Osteoblast (primary cell): Measurements from ENCODE around the gene DHODH. TPM values are rescaled to one million over a fixed set of nuclear protein-coding genes. Genes with fewer than 3 reads are reported as not detected.

Experiments used
- DNase-seq: peaks from one replicate; pipeline ENCODE4 v3.0.0; 2011; ENCODE audit warnings: low spot score, mixed read lengths; ENCODE audit not compliant: insufficient read length; ENCODE audit errors: missing footprints
- H2AFZ ChIP-seq: 2 replicates; pipeline ENCODE4 v1.6.0; 2011; ENCODE audit warnings: mild to moderate bottlenecking, low read length
- H3K27ac ChIP-seq: 2 replicates; pipeline ENCODE4 v1.5.1; 2011; ENCODE audit warnings: mild to moderate bottlenecking, low read depth, low read length, moderate library complexity
- H3K27me3 ChIP-seq: 2 replicates; pipeline ENCODE4 v1.6.0; 2012; ENCODE audit warnings: mild to moderate bottlenecking, control low read depth, inconsistent platforms, low read length, moderate library complexity; ENCODE audit not compliant: insufficient read depth
- H3K36me3 ChIP-seq: 2 replicates; pipeline ENCODE4 v1.5.1; 2011; ENCODE audit warnings: mild to moderate bottlenecking, low read length, control low read depth, moderate library complexity; ENCODE audit not compliant: insufficient read depth
- H3K4me1 ChIP-seq: 2 replicates; pipeline ENCODE4 v1.5.1; 2011; ENCODE audit warnings: mild to moderate bottlenecking, low read length, control low read depth, moderate library complexity; ENCODE audit not compliant: insufficient read depth
- H3K4me2 ChIP-seq: 2 replicates; pipeline ENCODE4 v1.6.0; 2011; ENCODE audit warnings: mild to moderate bottlenecking, low read length; ENCODE audit not compliant: insufficient read depth
- H3K4me3 ChIP-seq: fragments of 200-600 bp; sonication (generic); 3 replicates; pipeline ENCODE4 v1.5.1; 2012; ENCODE audit warnings: mild to moderate bottlenecking, low read length, inconsistent platforms; ENCODE audit not compliant: insufficient read depth
- H3K79me2 ChIP-seq: 2 replicates; pipeline ENCODE4 v1.6.0; 2012; ENCODE audit warnings: mild to moderate bottlenecking, low read length, control low read depth, inconsistent platforms; ENCODE audit not compliant: insufficient read depth
- H3K9me3 ChIP-seq: 2 replicates; pipeline ENCODE4 v1.5.1; 2011; ENCODE audit warnings: low read depth, low read length, control low read depth
- H4K20me1 ChIP-seq: 2 replicates; pipeline ENCODE4 v1.6.0; 2012; ENCODE audit warnings: mild to moderate bottlenecking, low read length, control low read depth; ENCODE audit not compliant: insufficient read depth
- CTCF ChIP-seq: IDR thresholded peaks from 2 replicates; pipeline ENCODE4 v1.5.1; 2011; ENCODE audit warnings: mild to moderate bottlenecking, low read depth, low read length, moderate library complexity; ENCODE audit errors: extremely low read depth
- total RNA-seq: library from RNA; depleted of rRNA; stranded (reverse); fragments of >200 nt; gene quantifications from 2 replicates; pipeline ENCODE4 v1.2.3, GENCODE V29; 2012

Gene DHODH
- total RNA-seq, 1 donor, result 4.7 TPM

- Histone ChIP-seq H2AFZ (no peak overlapping the region), H4K20me1 (no peaks in the 10 kb centered on the region), H3K4me3 (no peak overlapping the region), H3K4me2 (no peak overlapping the region), H3K27me3 (no peaks in the 10 kb centered on the region), H3K4me1 (no peaks in the 10 kb centered on the region), H3K79me2 (no peaks in the 10 kb centered on the region), H3K27ac (no peak overlapping the region), H3K9me3 (no peaks in the 10 kb centered on the region), H3K36me3 (no peaks in the 10 kb centered on the region)
- TF ChIP-seq CTCF, result no peak
- DNase-seq, result no peak
Measured at GRCh38 chr16:71972356-71972755, 36.2 kb upstream of the DHODH start.

- no peak for TF ChIP-seq CTCF
- no peak overlapping the region for H3K27ac ChIP-seq
- H2AFZ ChIP-seq, result peak overlapping the region; percentile 19
Measured at GRCh38 chr16:71973001-71973400, 35.5 kb upstream of the DHODH start.

GRCh38 chr16:71974068-71974818 lies 34.3 kb upstream of the DHODH start:
- Histone ChIP-seq H3K27ac (no peak overlapping the region), H3K36me3 (no peaks in the 10 kb centered on the region), H3K79me2 (no peaks in the 10 kb centered on the region), H4K20me1 (no peaks in the 10 kb centered on the region), H3K27me3 (no peaks in the 10 kb centered on the region), H2AFZ (no peak overlapping the region), H3K4me3 (no peak overlapping the region), H3K9me3 (no peaks in the 10 kb centered on the region), H3K4me1 (no peaks in the 10 kb centered on the region), H3K4me2 (no peak overlapping the region)
- DNase-seq, result no peak
- TF ChIP-seq CTCF, result no peak

More at GRCh38 chr16:71973001-71973400, 35.5 kb upstream of the DHODH start:
- DNase-seq, result no peak
- Histone ChIP-seq H3K27me3 (no peaks in the 10 kb centered on the region), H3K36me3 (no peaks in the 10 kb centered on the region), H3K4me2 (no peak overlapping the region), H3K4me3 (no peak overlapping the region), H4K20me1 (no peaks in the 10 kb centered on the region), H3K4me1 (no peaks in the 10 kb centered on the region), H3K9me3 (no peaks in the 10 kb centered on the region), H3K79me2 (no peaks in the 10 kb centered on the region)

GRCh38 chr16:71985262-71985974 lies 23.1 kb upstream of the DHODH start:
- Histone ChIP-seq H3K27ac (no peak overlapping the region), H3K9me3 (no peaks in the 10 kb centered on the region), H3K27me3 (peaks cover 2% of the 10 kb centered on the region), H3K36me3 (no peaks in the 10 kb centered on the region), H3K4me2 (no peak overlapping the region), H3K79me2 (no peaks in the 10 kb centered on the region), H4K20me1 (no peaks in the 10 kb centered on the region), H2AFZ (no peak overlapping the region), H3K4me3 (no peak overlapping the region), H3K4me1 (no peaks in the 10 kb centered on the region)
- no peak for TF ChIP-seq CTCF
- DNase-seq, result no peak
